ENCODE measurements around the gene INSRR.

- no peak for TF ChIP-seq CTCF (IDR thresholded peaks at IDR 0.05)
- no peak for TF ChIP-seq POLR2A (IDR thresholded peaks at IDR 0.05; ENCODE audit: low read depth)
- TF ChIP-seq EP300 (IDR thresholded peaks at IDR 0.05): no peak
These were observed 37.0 kb upstream of the INSRR start for GRCh38 chr1:156895927-156896326.

All from esophagus muscularis mucosa (tissue), 4 donors.